Keratinocyte (primary cell): ENCODE results near the gene MCM5. TPM values are rescaled to one million over a fixed set of nuclear protein-coding genes. Genes with fewer than 3 reads are reported as not detected.

Experiments
- DNase-seq: peaks from one replicate; pipeline ENCODE4 v3.0.0-alpha.2; 2011; ENCODE audit warnings: low read depth, missing footprints, low spot score
- FAIRE-seq: peaks from 2 replicates; lab custom pipeline; 2011; peaks lifted over from hg19 to GRCh38; lab: Jason Lieb, UNC
- H2AFZ ChIP-seq: 2 replicates; pipeline ENCODE4 v1.6.0; 2012; ENCODE audit warnings: low read length, control low read depth, inconsistent platforms; ENCODE audit not compliant: control insufficient read depth
- H3K27ac ChIP-seq: 2 replicates; pipeline ENCODE4 v1.5.1; 2011; ENCODE audit warnings: low read length; ENCODE audit not compliant: control insufficient read depth, insufficient read depth
- H3K27me3 ChIP-seq: 3 replicates; pipeline ENCODE4 v1.6.0; 2011; ENCODE audit warnings: low read length; ENCODE audit not compliant: control insufficient read depth, insufficient read depth; ENCODE audit errors: extremely low read depth
- H3K36me3 ChIP-seq, 2 experiments: 2 replicates in 1 of 2; 3 replicates in 1 of 2; pipeline ENCODE4 v1.5.1; 2011; ENCODE audit warnings: low read length in 2 of 2, mild to moderate bottlenecking in 1 of 2; ENCODE audit not compliant: control insufficient read depth in 2 of 2, insufficient read depth in 2 of 2; ENCODE audit errors: extremely low read depth in 1 of 2
- H3K4me1 ChIP-seq: 3 replicates; pipeline ENCODE4 v1.5.1; 2011; ENCODE audit warnings: low read length; ENCODE audit not compliant: control insufficient read depth, insufficient read depth; ENCODE audit errors: extremely low read depth
- H3K4me2 ChIP-seq: 3 replicates; pipeline ENCODE4 v1.6.0; 2011; ENCODE audit warnings: low read depth, low read length; ENCODE audit not compliant: control insufficient read depth, insufficient read depth; ENCODE audit errors: extremely low read depth
- H3K4me3 ChIP-seq, 3 experiments: fragments of 200-600 bp in 1 of 3; sonication (generic) in 1 of 3; 2 replicates in 2 of 3; 3 replicates in 1 of 3; pipeline ENCODE4 v1.5.1; 2011 to 2016; ENCODE audit warnings: low read length in 3 of 3, mild to moderate bottlenecking in 3 of 3, control low read depth in 2 of 3, inconsistent platforms in 1 of 3, low read depth in 1 of 3, mixed read lengths in 1 of 3, mixed run types in 1 of 3, moderate library complexity in 1 of 3; ENCODE audit not compliant: control insufficient read depth in 2 of 3, insufficient read depth in 2 of 3; ENCODE audit errors: extremely low read depth in 1 of 3
- H3K79me2 ChIP-seq: 2 replicates; pipeline ENCODE4 v1.6.0; 2012; ENCODE audit warnings: low read length; ENCODE audit not compliant: control insufficient read depth, insufficient read depth
- H3K9ac ChIP-seq: 3 replicates; pipeline ENCODE4 v1.6.0; 2011; ENCODE audit warnings: low read length; ENCODE audit not compliant: control insufficient read depth, insufficient read depth; ENCODE audit errors: extremely low read depth
- H3K9me1 ChIP-seq: 3 replicates; pipeline ENCODE4 v1.6.0; 2011; ENCODE audit warnings: low read length; ENCODE audit not compliant: control insufficient read depth, insufficient read depth; ENCODE audit errors: extremely low read depth
- H3K9me3 ChIP-seq: 2 replicates; pipeline ENCODE4 v1.5.1; 2012; ENCODE audit warnings: low read depth, low read length; ENCODE audit not compliant: control insufficient read depth
- H4K20me1 ChIP-seq: 3 replicates; pipeline ENCODE4 v1.6.0; 2011; ENCODE audit warnings: low read length; ENCODE audit not compliant: control insufficient read depth, insufficient read depth; ENCODE audit errors: extremely low read depth
- CTCF ChIP-seq, 3 experiments: IDR thresholded peaks in 1 of 3; conservative IDR thresholded peaks in 1 of 3; optimal IDR thresholded peaks in 1 of 3; 2 replicates in 2 of 3; 3 replicates in 1 of 3; pipeline versions ENCODE3 to v1.5.1; 2011; ENCODE audit warnings: low read length in 3 of 3, mild to moderate bottlenecking in 3 of 3, moderate library complexity in 2 of 3, control low read depth in 1 of 3, inconsistent platforms in 1 of 3; ENCODE audit not compliant: insufficient read depth in 2 of 3; ENCODE audit errors: extremely low read depth in 1 of 3
- EZH2 ChIP-seq: IDR thresholded peaks from one replicate; pipeline ENCODE4 v1.6.1; 2012; ENCODE audit warnings: inconsistent platforms, mild to moderate bottlenecking, low read length, moderate library complexity
- dilution Hi-C: fragments of 300-500 bp; cut with MboI; formaldehyde crosslinking; loops from one replicate; pipeline ENCODE4 v1.7.0; 2020; ENCODE audit warnings: low sequenced_read_pairs; ENCODE audit not compliant: extremely low pct_ligation_motif_present
- polyA plus RNA-seq, 5 experiments: library from polyadenylated mRNA; depleted of rRNA in 3 of 5; stranded (reverse) in 3 of 5; stranded (forward) in 1 of 5; unstranded in 1 of 5; fragments of >200 nt; gene quantifications; 1 replicate in 1 of 5; 2 replicates in 3 of 5; 3 replicates in 1 of 5; pipeline versions ENCODE4 v1.2.1 to v1.2.3, GENCODE V29; 2011 to 2012; ENCODE audit warnings: missing spikeins in 2 of 5, low read depth in 1 of 5, low replicate concordance in 1 of 5

Gene MCM5
- polyA plus RNA-seq, 1 donor (not counting 4 experiments of a cell fraction or from before 2014, with no cell fraction given): 24.4 TPM

GRCh38 chr22:35449829-35450689 lies 50.1 kb downstream of the MCM5 start:
- no peaks in the 10 kb centered on the region for H3K9me1 ChIP-seq
- H3K36me3 ChIP-seq: no peaks in the 10 kb centered on the region
- H3K4me2 ChIP-seq: no peak overlapping the region
- no peak overlapping the region for H3K9ac ChIP-seq
- FAIRE-seq (no peak), DNase-seq (no peak)
- no peak overlapping the region for H2AFZ ChIP-seq
- TF ChIP-seq EZH2 (no peak), CTCF (optimal IDR thresholded peaks at IDR 0.05 in 1 of 3, IDR thresholded peaks at IDR 0.05 in 1 of 3, conservative IDR thresholded peaks at IDR 0.05 in 1 of 3; ENCODE audit: extremely low read depth in 1 of 3, insufficient read depth in 2 of 3, low read length in 3 of 3) (no peak)
- H3K27ac ChIP-seq: no peak overlapping the region
- no peaks in the 10 kb centered on the region for H3K79me2 ChIP-seq
- dilution Hi-C loops: no loop called here
- no peak overlapping the region for H3K4me3 ChIP-seq
- peaks cover 5% of the 10 kb centered on the region for H3K27me3 ChIP-seq
- peaks cover 4% of the 10 kb centered on the region for H4K20me1 ChIP-seq
- H3K9me3 ChIP-seq: no peaks in the 10 kb centered on the region
- H3K4me1 ChIP-seq: peaks cover 13% of the 10 kb centered on the region

GRCh38 chr22:35450824-35451569 lies 51.1 kb downstream of the MCM5 start:
- Histone ChIP-seq H3K4me3 (no peak overlapping the region), H4K20me1 (peaks cover under 1% of the 10 kb centered on the region), H3K9ac (no peak overlapping the region), H3K27me3 (peaks cover 5% of the 10 kb centered on the region), H2AFZ (no peak overlapping the region), H3K9me1 (no peaks in the 10 kb centered on the region), H3K4me1 (peaks cover 10% of the 10 kb centered on the region), H3K36me3 (no peaks in the 10 kb centered on the region), H3K4me2 (no peak overlapping the region), H3K9me3 (no peaks in the 10 kb centered on the region), H3K27ac (no peak overlapping the region), H3K79me2 (no peaks in the 10 kb centered on the region)
- no peak for DNase-seq
- FAIRE-seq: no peak
- no peak for TF ChIP-seq CTCF (optimal IDR thresholded peaks at IDR 0.05 in 1 of 3, IDR thresholded peaks at IDR 0.05 in 1 of 3, conservative IDR thresholded peaks at IDR 0.05 in 1 of 3; ENCODE audit: extremely low read depth in 1 of 3, insufficient read depth in 2 of 3, low read length in 3 of 3)
- TF ChIP-seq EZH2: no peak
- dilution Hi-C loops: no loop called here
